ENCODE results near the gene CHL1.

DNA sequence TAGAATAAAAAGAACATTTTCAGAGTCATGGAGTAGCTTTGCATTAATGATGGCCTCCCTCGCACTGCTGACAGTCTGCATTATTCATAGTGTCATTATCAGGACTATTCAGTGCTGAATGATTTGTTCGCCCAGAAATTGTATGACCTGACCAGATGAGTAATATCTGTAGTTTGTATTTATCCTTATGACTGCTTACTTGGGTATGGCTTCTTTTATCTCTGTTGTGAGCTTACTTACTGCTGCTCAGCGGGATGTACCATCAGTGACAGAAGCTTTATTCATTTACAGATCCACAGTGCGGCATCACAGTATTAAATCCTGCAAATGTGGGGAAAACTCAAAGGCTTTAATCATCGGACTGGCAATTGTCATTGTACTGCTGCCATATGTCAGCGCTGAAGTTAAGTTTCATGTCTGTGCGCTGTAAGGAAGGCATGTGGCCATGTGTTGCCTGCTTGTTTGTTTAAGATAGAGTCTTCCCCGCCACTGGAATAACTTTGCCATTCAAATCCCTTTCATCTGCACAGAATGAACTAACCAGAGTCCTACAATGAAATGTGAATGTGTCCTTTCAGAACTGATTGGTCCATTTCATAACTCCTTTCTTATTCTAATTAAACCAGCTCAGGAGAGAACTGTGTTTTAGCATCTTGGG, 262.2 kb downstream of the CHL1 start:
- TF ChIP-seq, protein P1, sequence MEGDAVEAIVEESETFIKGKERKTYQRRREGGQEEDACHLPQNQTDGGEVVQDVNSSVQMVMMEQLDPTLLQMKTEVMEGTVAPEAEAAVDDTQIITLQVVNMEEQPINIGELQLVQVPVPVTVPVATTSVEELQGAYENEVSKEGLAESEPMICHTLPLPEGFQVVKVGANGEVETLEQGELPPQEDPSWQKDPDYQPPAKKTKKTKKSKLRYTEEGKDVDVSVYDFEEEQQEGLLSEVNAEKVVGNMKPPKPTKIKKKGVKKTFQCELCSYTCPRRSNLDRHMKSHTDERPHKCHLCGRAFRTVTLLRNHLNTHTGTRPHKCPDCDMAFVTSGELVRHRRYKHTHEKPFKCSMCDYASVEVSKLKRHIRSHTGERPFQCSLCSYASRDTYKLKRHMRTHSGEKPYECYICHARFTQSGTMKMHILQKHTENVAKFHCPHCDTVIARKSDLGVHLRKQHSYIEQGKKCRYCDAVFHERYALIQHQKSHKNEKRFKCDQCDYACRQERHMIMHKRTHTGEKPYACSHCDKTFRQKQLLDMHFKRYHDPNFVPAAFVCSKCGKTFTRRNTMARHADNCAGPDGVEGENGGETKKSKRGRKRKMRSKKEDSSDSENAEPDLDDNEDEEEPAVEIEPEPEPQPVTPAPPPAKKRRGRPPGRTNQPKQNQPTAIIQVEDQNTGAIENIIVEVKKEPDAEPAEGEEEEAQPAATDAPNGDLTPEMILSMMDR (conservative IDR thresholded peaks at IDR 0.05; ENCODE audit: low read depth, low read length): no peak
- TF ChIP-seq EZH2 (IDR thresholded peaks at IDR 0.05; ENCODE audit: borderline replicate concordance, low read depth, low read length, poor library complexity, severe bottlenecking): no peak
